HUDEP-2 (cell line): ENCODE results near the gene CLNK.

Source experiments
- DNase-seq, 76 experiments: peaks; one replicate each; lab custom pipeline; 2025; ENCODE audit not compliant: unreplicated experiment in 76 of 76; lab: John Stamatoyannopoulos, UW

The CLNK gene

DNA sequence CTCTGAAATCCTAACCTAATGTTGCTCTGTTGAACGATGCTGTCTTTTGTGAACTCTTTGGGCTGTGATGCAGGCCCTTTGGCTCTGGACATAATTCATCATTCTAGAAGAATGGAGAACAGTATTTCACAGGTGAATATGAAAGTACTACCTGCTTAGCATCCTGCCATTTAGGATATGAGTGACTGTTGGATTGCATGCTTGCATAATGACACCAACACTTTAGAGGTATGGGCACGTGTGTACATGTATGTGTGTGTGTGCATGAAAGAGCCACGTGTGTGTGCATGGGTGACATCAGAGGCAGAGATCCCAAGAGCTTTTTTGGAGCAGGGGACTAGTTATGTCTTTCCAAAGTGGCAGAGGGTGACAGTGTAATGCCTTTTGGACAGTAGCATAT lies 157.1 kb downstream of the CLNK start:
- no peak for DNase-seq

DNA sequence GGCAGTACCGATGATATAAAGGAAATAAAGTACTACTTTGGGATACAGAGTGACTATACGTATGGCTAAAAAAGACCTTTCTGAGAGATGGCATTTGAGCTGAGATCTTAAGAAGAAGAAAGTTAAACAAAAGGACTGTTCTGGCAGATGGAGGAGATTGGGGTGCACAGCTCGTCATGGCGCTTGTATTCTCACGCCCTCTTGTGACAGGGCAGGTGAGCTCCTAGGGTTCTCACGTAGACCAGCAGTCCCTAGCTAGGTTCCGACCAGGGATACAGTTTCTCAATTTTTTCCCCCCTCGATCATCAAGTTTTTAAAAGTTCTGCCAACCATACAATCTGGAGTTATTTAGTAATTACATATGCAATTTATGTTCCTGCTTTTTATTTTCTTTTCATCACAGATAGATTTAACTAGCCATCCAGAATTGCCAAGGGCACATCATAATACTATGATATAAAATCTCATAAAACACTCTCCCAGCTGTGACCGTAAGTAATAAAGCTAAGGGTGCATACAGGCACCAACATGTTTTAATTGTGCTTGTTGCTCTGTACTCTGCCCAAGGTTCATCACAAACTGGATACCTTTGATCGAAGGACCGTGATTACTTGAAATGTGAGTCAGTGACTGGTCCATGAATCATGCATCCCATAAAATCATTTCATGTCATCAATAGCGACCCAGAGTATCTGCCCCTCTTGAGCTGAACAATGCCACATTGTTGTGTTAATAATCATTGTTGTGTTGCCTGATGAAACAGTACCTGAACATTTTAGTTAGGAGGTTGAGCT lies 157.9 kb downstream of the CLNK start:
- DNase-seq, result no peak

DNA sequence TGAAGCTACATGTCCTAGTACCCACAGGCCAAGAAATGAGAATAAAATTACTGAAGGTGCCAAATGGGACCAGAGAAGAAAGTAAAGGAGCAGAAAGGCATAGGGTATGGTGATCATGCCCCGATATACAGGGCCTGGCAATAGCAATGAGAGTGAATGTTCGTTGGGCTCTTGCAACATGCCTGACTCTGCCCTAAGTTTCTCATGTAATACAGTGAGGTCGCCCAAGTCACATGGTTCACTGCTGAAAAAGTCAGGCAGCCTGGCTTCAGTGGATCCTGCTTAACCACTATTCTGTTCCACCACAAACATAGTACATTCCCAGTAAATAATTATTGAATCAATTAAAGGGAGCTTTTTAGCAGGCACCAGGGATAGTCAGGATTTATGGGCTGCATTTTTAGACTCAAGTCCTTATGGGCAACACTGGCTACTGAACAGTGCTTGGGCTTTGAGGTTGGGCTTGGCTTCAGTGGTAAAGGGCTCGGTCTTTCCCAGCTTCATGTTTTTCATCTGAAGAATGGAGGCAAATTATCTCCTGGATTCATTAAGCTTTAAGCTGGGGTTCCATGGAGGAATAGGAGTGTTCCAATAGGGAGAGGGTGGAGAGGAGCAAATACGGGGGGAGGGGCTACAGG lies 160.3 kb downstream of the CLNK start:
- DNase-seq, result no peak

DNA sequence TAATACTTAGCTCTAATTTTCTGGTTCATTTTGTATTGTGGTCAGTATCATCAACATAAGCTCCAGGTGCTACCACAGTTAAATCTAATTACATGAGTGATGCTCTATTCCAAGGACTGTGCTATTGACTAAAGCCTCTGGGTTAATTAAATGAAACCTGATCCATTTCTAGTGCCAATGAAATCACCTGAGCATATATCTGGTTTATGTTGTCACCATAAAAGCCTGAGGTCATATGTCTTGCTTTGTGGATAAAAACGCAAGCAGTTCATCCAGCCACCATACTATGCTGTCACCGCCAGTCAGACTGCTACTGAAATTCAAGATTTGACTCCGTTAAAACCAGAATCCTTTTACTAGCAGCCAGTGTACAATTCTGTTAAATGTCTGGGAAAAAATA lies 163.1 kb downstream of the CLNK start:
- DNase-seq, result no peak

DNA sequence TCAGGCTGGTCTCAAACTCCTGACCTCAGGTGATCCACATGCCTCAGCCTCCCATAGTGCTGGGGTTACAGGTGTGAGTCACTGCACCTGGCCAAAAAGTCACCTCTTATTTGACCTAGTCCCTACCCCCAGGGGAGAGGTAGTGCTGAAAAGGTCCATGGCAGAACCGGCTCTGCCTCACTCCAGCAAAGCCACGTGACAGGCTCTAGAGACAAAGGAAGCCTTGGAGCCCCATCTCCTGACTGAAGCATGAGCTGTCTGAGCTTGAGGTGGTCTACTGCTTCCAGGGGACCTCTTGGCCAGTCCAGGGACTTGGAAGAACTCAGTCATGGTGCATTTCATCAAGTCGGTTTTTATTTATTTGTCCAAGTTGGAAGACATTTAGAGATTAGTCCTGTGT lies 174.8 kb downstream of the CLNK start:
- no peak for DNase-seq

DNA sequence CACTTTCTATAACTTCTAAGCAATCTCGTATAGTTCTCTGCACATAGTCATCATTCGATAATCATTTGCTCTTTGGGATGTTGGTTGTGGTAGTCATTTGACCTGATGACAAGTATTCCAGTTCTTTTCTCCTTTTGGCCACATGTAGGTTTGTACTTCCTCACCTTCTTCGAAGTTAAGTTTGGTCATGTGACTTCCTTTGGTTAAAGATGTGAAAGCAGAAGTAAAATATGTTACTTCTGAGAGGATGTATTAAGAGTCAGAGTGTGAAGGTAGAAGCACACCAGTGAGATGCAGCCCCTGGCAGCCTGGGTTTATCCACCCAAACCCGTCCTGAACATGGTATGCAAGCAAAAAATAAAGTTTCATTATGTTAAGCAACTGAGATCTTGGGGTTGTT lies 178.5 kb downstream of the CLNK start:
- no peak for DNase-seq

DNA sequence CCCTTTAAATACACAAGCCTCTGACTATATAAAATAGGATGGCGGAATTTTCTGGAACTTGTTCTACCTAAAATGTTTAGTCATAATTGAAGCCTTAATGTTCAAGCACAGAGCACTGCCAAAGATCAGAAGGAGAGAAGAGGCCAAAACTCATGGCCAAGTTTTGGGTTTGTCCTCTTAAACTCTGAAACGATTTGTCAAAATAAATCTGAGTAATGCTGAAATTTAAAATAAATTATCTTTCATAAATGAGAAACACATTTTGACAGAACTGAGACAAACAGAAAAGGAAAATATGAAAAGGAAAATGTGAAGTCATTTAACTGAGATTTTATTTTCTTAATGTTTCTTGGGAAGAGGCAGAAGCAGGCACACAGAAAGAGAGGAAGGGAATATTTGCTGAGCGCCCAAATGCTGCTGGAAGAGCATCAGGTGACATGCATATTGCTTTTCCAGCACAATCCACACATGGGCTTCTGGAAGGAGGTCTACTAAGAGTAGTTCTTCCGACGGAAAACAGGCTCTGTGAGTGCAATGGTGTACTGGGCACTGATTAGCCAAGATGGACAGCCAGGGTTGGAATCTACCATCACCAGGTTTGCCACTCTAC lies 179.9 kb downstream of the CLNK start:
- DNase-seq, result no peak

DNA sequence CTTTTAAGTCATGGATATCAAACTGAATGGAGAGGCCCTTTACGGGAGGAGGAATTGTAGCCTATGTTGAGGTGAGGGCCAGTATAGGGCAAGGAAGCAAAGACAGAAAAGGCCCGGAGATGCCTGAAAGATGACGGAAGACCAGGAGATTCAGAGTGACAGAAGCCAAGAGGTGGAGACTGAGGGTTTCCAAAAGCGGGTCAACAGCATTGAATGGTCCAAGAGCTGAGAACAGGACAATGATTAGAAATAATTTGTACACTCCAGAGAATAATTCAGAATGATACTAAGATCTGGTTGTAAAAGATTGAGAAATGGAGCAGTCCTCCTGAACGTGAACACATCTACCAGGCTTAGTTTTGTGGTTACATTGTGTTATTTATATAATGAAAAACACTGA lies 181.9 kb downstream of the CLNK start:
- DNase-seq, result no peak

DNA sequence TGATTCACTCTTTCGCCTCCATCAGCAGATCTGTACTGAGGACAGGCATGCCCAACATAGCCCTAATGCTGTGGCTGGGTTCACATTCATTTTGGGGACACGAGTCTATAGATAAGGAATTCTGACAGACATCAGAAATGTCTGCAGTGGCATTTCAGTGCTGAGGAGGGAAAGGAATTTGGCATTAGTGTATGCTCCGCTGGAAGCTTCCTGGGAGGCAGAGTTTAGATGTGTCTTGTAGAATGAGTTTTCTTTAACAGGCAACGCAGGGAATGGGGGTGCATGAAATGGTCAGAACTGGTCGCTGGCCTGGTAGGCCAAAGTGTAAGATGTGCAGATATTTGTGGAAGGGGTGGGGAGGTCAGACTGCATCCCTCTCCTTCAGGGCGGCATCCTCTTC lies 183.8 kb downstream of the CLNK start:
- DNase-seq, result no peak

DNA sequence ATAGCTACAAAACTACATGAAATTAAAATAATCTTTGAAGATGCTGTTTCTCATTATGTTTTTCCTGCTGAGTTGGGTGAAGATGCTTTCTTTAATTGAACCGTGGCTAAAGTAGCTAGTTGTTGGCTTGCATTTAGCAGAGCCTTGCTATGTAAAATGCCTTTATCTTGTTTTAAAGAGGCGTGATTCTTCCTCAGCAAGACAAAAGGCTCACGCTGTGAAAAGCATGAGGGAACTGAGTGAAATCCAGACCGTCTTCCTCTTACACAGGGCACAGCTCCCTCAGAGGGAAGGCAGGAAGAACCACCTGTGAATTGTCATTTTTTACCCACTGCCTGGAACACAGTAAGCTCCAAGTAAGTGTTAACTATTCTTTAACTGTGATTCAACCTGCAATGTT lies 188.4 kb downstream of the CLNK start:
- no peak for DNase-seq

DNA sequence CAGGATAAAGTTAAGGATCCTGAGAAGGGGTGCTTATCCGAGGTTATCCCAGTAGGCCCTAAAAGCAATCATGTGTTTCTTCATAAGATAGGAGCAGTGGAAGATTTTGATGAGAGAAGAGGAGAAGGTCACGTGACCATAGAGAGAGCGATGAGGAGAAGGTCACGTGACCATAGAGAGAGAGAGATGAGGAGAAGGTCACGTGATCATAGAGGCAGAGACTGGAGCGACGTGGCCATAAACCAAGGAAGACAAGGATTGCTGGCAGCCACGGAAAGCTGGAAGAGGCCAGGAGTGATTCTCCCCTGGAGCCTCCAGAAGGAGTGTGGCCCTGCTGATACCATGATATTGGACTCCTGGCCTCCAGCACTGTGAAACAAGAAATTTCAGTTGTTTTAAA lies 188.9 kb downstream of the CLNK start:
- DNase-seq, result no peak

DNA sequence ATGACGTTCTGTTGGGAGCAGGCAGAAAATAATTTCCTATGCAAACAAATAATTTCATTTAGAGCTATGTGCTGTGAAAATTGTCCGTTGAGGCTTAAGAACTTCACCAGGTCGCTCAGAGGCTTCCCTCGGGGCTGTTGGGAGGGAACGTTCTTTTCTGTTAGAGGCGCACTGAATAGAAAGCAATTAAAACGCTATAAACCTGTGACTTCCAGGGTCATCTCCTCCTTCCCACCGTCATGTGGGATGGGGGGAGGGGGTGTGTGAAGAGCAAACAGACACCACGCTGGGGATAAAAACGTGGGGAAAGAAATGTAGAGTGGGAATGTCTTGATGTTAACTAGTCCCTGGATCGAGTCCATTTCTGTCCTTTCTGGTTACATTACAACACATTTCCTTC lies 192.1 kb downstream of the CLNK start:
- DNase-seq, result no peak

DNA sequence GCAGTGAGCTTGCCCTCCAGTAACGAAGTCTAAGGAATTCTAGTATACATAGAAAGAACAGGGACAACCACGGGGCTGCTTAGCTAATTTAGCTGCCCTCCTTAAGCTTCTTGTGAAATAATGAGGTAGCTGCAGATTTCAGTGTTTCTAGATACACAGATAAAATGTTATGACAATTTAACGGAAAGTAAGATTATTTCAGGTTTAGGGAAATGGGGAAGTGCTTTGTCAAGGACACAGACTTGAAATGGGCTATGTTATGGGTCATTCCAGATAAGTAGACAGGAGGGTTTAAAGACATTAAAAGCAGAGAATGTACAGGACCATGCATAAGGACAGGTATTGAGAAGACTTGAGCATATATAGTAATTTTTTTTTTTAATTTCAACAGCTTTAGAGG lies 193.2 kb downstream of the CLNK start:
- no peak for DNase-seq

DNA sequence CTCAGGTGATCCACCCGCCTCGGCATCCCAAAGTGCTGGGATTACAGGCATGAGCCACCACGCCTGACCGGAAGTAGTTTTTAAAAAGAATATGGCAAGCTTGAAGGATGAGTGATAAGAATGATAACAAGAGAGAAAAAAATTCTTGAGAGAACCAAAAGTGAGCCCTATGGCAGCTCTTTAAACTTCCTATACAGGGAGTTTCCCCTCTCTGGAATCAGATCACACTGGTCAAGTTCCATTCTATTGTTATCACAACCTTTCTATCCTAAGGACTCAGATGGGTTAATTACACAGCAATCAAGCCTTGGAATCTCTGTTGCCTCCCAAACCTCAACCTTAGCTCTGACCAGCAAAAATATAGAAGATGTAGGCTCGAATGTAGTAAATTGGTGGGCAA lies 193.6 kb downstream of the CLNK start:
- DNase-seq, result no peak

DNA sequence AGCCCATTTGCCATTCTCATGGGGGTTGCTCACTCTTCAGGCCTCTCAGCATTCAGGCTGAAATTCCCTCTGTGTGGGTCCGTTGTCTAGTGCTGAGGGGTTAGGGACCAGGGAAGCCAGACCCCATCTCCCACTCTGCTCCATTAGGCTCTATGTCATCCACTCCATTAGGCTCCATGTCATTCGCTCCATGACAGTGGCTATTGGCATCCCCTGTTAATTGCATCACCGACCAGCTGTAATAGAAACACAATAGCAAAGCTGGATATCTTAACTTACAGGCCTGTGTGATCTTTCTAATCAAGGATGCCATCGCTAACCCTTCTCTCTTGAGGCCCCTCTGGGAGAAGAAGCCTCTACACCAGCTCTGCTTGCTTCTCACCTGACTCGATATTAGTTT lies 201.7 kb downstream of the CLNK start:
- no peak for DNase-seq

DNA sequence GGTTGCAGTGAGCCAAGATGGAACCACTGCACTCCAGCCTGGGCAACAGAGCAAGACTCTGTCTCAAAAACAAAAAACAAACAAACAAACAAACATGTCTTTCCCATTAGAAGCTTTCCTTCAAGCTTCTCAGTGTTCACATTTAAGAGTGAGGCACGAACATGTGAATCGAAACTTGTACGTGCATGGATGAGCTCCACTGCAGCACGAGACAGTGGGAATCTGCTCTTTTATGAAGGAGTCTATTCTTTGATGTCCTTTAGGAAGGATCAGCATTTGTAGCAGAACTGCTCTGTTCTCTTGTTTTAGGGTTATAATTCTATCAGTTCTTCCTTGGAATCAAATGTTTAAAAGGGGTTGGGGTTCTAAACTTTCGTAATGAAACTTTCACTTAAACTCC lies 204.0 kb downstream of the CLNK start:
- no peak for DNase-seq

DNA sequence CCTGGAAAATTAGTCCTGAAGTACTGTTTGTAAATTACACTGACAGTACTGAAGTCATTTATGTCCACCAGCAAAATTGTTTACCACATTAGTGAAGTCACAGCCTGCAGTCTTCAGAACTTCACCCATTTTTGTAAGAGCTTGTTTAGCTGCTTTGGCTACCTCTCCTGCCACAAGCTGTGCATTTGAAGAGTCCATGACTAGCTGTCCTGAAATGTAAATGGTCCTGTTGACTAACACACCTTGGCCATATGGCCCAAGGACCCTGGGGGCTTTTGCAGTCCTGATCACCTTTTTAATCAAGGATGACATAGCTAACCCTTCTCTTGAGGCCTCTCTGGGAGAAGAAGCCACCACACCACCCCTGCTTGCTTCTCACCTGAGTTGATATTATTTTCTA lies 205.9 kb downstream of the CLNK start:
- DNase-seq, result no peak

DNA sequence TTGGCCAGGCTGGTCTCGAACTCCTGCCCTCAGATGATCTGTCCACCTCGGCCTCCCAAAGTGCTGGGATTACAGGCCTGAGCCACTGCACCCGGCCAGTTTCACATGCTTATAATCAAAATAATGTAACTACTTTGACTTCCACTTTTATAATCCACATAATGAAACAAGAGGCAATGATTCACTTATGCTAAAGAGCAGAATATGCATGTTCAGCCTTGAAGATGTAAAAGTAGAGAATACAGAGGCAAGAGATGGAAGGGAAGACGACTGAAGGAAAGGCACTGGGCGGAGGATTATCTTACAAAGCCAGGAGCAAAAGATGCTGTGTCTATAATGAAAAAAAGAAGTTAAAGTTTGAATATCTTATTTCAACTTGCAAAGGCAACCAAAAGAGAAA lies 214.1 kb downstream of the CLNK start:
- no peak for DNase-seq

DNA sequence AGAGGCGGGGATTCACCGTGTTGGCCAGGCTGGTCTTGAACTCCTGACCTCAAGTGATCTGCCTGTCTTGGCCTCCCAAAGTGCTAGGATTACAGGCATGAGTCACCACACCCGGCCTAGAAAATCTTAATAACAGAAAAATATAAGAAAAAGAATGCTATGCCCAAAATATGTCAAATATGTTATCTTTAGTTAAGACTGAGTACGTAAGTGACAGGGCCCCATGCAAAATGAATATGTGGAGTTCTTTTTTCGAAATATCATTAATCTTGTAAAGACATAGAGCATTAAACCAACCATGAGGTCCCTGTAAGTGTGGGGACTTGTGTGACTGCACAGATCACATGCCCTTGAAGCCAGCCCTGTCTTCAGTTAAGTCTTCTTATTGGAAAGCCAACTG lies 218.4 kb downstream of the CLNK start:
- no peak for DNase-seq

DNA sequence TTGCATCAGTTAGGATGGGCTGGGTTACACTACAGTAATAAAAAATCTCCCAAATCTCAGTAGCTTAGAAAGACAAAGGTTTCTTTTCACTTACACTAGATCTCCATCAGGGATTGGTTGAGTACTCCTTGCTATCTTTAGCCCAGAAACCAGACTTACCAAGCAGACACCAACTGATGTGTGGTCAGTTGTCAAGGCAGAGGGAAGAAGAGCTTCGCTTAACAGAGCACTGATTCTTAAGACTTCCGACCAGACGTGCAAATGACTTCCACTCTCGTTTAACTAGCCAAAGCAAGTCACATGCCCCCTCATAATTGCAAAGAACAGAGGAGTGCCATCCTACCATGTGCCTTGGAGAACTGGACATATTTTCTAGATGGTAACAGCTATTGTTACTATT lies 221.7 kb downstream of the CLNK start:
- no peak for DNase-seq

DNA sequence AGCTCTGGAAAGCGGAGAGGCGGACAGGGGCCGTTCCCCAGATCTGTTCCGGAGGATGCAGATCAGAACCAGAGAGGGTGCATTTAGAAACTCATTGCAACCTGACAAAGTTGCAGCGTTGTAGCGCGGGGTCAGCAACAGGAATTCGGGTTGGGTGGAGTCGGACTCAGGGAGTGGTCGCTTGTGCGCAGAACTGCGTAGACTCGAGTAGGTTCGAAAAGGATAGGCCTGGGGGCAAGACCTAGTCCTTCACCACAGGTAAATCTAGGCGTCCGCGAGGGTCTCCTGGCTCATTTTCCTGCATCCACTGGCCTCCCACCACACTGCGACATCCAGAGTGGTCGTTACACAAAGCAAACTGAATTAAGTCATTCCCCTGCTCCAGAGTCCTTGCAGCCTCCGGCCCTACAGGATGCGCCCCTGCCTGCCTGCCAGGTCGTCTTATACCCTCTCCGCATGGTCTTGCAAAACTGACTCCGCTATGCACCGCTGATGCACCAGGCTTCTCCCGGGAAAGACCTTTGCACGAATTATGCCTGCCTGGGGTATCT lies 222.6 kb downstream of the CLNK start:
- no peak for DNase-seq
